H1 (cell line): ENCODE results near the gene PDE4C. TPM values are rescaled to one million over a fixed set of nuclear protein-coding genes. Genes with fewer than 3 reads are reported as not detected.

Experiments used
- CTCF ChIA-PET: fragments of 300-600 bp; sonication (Branson Sonifier 250); formaldehyde crosslinking; loops from one replicate; lab custom pipeline; 2021; ENCODE audit not compliant: partially characterized antibody; lab: Charles Lee
- POLR2A ChIA-PET: fragments of 300-600 bp; sonication (Branson Sonifier 250); formaldehyde crosslinking; loops from one replicate; lab custom pipeline; 2021; ENCODE audit warnings: inconsistent platforms; ENCODE audit not compliant: partially characterized antibody; lab: Charles Lee
- DNase-seq, 2 experiments: peaks; one replicate each; pipeline versions ENCODE4 v3.0.0 to v3.0.0-alpha.2; 2010 to 2022; ENCODE audit warnings: low spot score in 2 of 2, low read depth in 1 of 2, mixed read lengths in 1 of 2
- FAIRE-seq: peaks from 2 replicates; lab custom pipeline; 2011; peaks lifted over from hg19 to GRCh38; lab: Jason Lieb, UNC
- H2AFZ ChIP-seq: 2 replicates; pipeline ENCODE4 v1.8.1; 2012; ENCODE audit warnings: low read length, inconsistent platforms
- H2AK5ac ChIP-seq: 2 replicates; pipeline ENCODE4 v1.6.1; 2013; ENCODE audit warnings: low read depth, low read length
- H2BK120ac ChIP-seq: replicated peaks from 2 replicates; pipeline ENCODE3; 2013; ENCODE audit warnings: low read depth, low read length, inconsistent platforms
- H2BK12ac ChIP-seq: 2 replicates; pipeline ENCODE4 v1.6.1; 2013; ENCODE audit warnings: low read depth, low read length
- H2BK15ac ChIP-seq: 2 replicates; pipeline ENCODE4 v1.6.1; 2013; ENCODE audit warnings: low read length
- H2BK20ac ChIP-seq: 2 replicates; pipeline ENCODE4 v1.6.1; 2013; ENCODE audit warnings: low read length
- H2BK5ac ChIP-seq: 2 replicates; pipeline ENCODE4 v1.6.1; 2013; ENCODE audit warnings: low read depth, low read length
- H3K14ac ChIP-seq: 2 replicates; pipeline ENCODE4 v1.6.1; 2013; ENCODE audit warnings: inconsistent platforms; ENCODE audit not compliant: insufficient read length
- H3K18ac ChIP-seq: 2 replicates; pipeline ENCODE4 v1.6.1; 2013; ENCODE audit warnings: low read length; ENCODE audit errors: extremely low read depth
- H3K23ac ChIP-seq: 2 replicates; pipeline ENCODE4 v1.6.1; 2013; ENCODE audit warnings: inconsistent platforms; ENCODE audit not compliant: insufficient read length
- H3K23me2 ChIP-seq: 2 replicates; pipeline ENCODE4 v1.6.1; 2013; ENCODE audit warnings: low read depth, low read length
- H3K27ac ChIP-seq: 2 replicates; pipeline ENCODE4 v1.6.1; 2011; ENCODE audit warnings: low read depth, low read length, inconsistent platforms
- H3K27me3 ChIP-seq, 4 experiments: replicated peaks in 1 of 4; 1 replicate in 1 of 4; 2 replicates in 3 of 4; pipeline versions ENCODE4 v1.6.1 to v1.8.1; 2011 to 2013; ENCODE audit warnings: low read length in 3 of 4, mild to moderate bottlenecking in 3 of 4, inconsistent platforms in 2 of 4, mixed read lengths in 2 of 4, moderate library complexity in 1 of 4; ENCODE audit not compliant: control insufficient read depth in 3 of 4, insufficient read depth in 3 of 4; ENCODE audit errors: extremely low read depth in 1 of 4
- H3K36me3 ChIP-seq, 4 experiments: 2 replicates each; pipeline versions ENCODE4 v1.6.1 to v1.8.1; 2011 to 2013; ENCODE audit warnings: mild to moderate bottlenecking in 4 of 4, low read length in 3 of 4, moderate library complexity in 2 of 4, control low read depth in 1 of 4, inconsistent platforms in 1 of 4; ENCODE audit not compliant: insufficient read depth in 4 of 4, control insufficient read depth in 2 of 4
- H3K4ac ChIP-seq: replicated peaks from 2 replicates; pipeline ENCODE3; 2013; ENCODE audit warnings: low read length, low read depth, mixed read lengths, inconsistent platforms; ENCODE audit not compliant: insufficient read length
- H3K4me1 ChIP-seq, 4 experiments: replicated peaks in 1 of 4; 1 replicate in 1 of 4; 2 replicates in 3 of 4; pipeline versions ENCODE4 v1.6.1 to v1.8.1; 2011 to 2013; ENCODE audit warnings: low read length in 3 of 4, inconsistent platforms in 2 of 4, mixed read lengths in 1 of 4; ENCODE audit not compliant: insufficient read depth in 4 of 4, control insufficient read depth in 3 of 4
- H3K4me2 ChIP-seq, 2 experiments: 2 replicates each; pipeline versions ENCODE4 v1.6.1 to v1.8.1; 2011 to 2013; ENCODE audit warnings: low read depth in 2 of 2, low read length in 2 of 2, control low read depth in 1 of 2, inconsistent platforms in 1 of 2, mild to moderate bottlenecking in 1 of 2; ENCODE audit not compliant: insufficient read depth in 1 of 2
- H3K4me3 ChIP-seq, 4 experiments: fragments of 200-600, 300-600 bp in 1 of 4; sonication (generic), shearing (Covaris generic), sonication (Bioruptor Twin) in 1 of 4; 2 replicates each; pipeline versions ENCODE4 v1.5.1 to v1.8.1; 2011 to 2016; ENCODE audit warnings: low read length in 4 of 4, low read depth in 3 of 4, control low read depth in 2 of 4, inconsistent platforms in 2 of 4, mild to moderate bottlenecking in 2 of 4, mixed read lengths in 1 of 4, moderate library complexity in 1 of 4; ENCODE audit not compliant: insufficient read depth in 2 of 4; ENCODE audit errors: extremely low read depth in 1 of 4
- H3K56ac ChIP-seq: replicated peaks from 2 replicates; pipeline ENCODE3; 2013; ENCODE audit warnings: low read depth, mild to moderate bottlenecking, mixed read lengths, low read length, inconsistent platforms; ENCODE audit not compliant: insufficient read length
- H3K79me1 ChIP-seq: 2 replicates; pipeline ENCODE4 v1.6.1; 2013; ENCODE audit warnings: low read depth, low read length, control low read depth
- H3K79me2 ChIP-seq, 2 experiments: 2 replicates each; pipeline versions ENCODE4 v1.6.1 to v1.8.1; 2012 to 2013; ENCODE audit warnings: low read length in 2 of 2, mild to moderate bottlenecking in 2 of 2, inconsistent platforms in 1 of 2; ENCODE audit not compliant: insufficient read depth in 2 of 2, control insufficient read depth in 1 of 2
- H3K9ac ChIP-seq, 4 experiments: replicated peaks in 1 of 4; 1 replicate in 1 of 4; 2 replicates in 3 of 4; pipeline versions ENCODE4 v1.6.1 to v1.8.1; 2011 to 2013; ENCODE audit warnings: low read depth in 3 of 4, low read length in 3 of 4, control low read depth in 2 of 4, mild to moderate bottlenecking in 2 of 4, moderate library complexity in 2 of 4, inconsistent platforms in 1 of 4; ENCODE audit errors: extremely low read depth in 1 of 4
- H3K9me3 ChIP-seq, 2 experiments: 2 replicates each; pipeline versions ENCODE4 v1.6.1 to v1.8.1; 2012 to 2013; ENCODE audit warnings: mild to moderate bottlenecking in 2 of 2, moderate library complexity in 2 of 2, control low read depth in 1 of 2, inconsistent platforms in 1 of 2, low read depth in 1 of 2, low read length in 1 of 2, mixed read lengths in 1 of 2; ENCODE audit not compliant: insufficient read depth in 2 of 2
- H4K20me1 ChIP-seq, 2 experiments: replicated peaks in 1 of 2; 2 replicates each; pipeline versions ENCODE3 to v1.8.1; 2011 to 2013; ENCODE audit warnings: inconsistent platforms in 2 of 2, low read length in 2 of 2, mild to moderate bottlenecking in 1 of 2; ENCODE audit not compliant: insufficient read depth in 2 of 2, control insufficient read depth in 1 of 2
- H4K5ac ChIP-seq: 2 replicates; pipeline ENCODE4 v1.6.1; 2013; ENCODE audit warnings: low read length, low read depth, mixed read lengths, inconsistent platforms; ENCODE audit not compliant: insufficient read length
- H4K8ac ChIP-seq: 2 replicates; pipeline ENCODE4 v1.8.0; 2013; ENCODE audit warnings: mild to moderate bottlenecking, moderate library complexity, low read length, inconsistent platforms; ENCODE audit not compliant: insufficient read depth; ENCODE audit errors: extremely low read depth
- H4K91ac ChIP-seq: replicated peaks from 2 replicates; pipeline ENCODE3; 2013; ENCODE audit warnings: low read length, mixed read lengths, inconsistent platforms; ENCODE audit not compliant: insufficient read length
- ASH2L ChIP-seq: fragments of 200-600, 300-600 bp; sonication (generic); IDR thresholded peaks from one replicate; pipeline ENCODE4 v1.7.1; 2017; ENCODE audit warnings: low read length
- CTCF ChIP-seq, 3 experiments: IDR thresholded peaks; 1 replicate in 2 of 3; 2 replicates in 1 of 3; pipeline versions ENCODE4 v1.5.1 to v1.6.1; 2011; ENCODE audit warnings: low read length in 3 of 3, mild to moderate bottlenecking in 3 of 3, inconsistent platforms in 2 of 3, low read depth in 1 of 3, moderate library complexity in 1 of 3; ENCODE audit not compliant: insufficient read depth in 1 of 3; ENCODE audit errors: control extremely low read depth in 1 of 3
- E2F6 ChIP-seq: IDR thresholded peaks from 2 replicates; pipeline ENCODE4 v1.6.1; 2012; ENCODE audit warnings: inconsistent platforms
- FOSL1 ChIP-seq: IDR thresholded peaks from 2 replicates; pipeline ENCODE4 v1.6.1; 2011; ENCODE audit warnings: mild to moderate bottlenecking, low read depth, low read length, moderate library complexity; ENCODE audit not compliant: insufficient read depth
- GABPA ChIP-seq: IDR thresholded peaks from 2 replicates; pipeline ENCODE4 v1.6.1; 2011; ENCODE audit warnings: mild to moderate bottlenecking, low read length, moderate library complexity, borderline replicate concordance; ENCODE audit not compliant: insufficient read depth
- NANOG ChIP-seq: IDR thresholded peaks from 2 replicates; pipeline ENCODE4 v1.6.1; 2011; ENCODE audit warnings: low read length, low read depth, mild to moderate bottlenecking, inconsistent platforms; ENCODE audit not compliant: insufficient read depth, poor library complexity, severe bottlenecking
- TAF1 ChIP-seq: IDR thresholded peaks from 2 replicates; pipeline ENCODE4 v1.6.1; 2011; ENCODE audit warnings: mild to moderate bottlenecking, low read depth, low read length
- USF2 ChIP-seq: IDR thresholded peaks from 2 replicates; pipeline ENCODE4 v1.6.1; 2011; ENCODE audit warnings: low read length, improper control_type of control experiment
- WGBS, 2 experiments: shearing (Covaris generic) in 1 of 2; methylation state at CpG; one replicate each; pipeline versions ENCODE4 v1.1.6 to v1.1.7; 2013 to 2015; ENCODE audit warnings: low lambda C conversion rate in 2 of 2, mixed read lengths in 2 of 2, inconsistent platforms in 1 of 2, low coverage in 1 of 2, missing lambda C conversion rate in 1 of 2; ENCODE audit not compliant: insufficient replicate concordance in 2 of 2, insufficient coverage in 1 of 2, insufficient read length in 1 of 2; ENCODE audit errors: extremely low coverage in 1 of 2, missing lambda C conversion rate in 1 of 2; 5-methylcytosine and 5-hydroxymethylcytosine counted together
- polyA plus RNA-seq, 7 experiments: library from polyadenylated mRNA; depleted of rRNA in 3 of 7; stranded (reverse) in 5 of 7; unstranded in 2 of 7; fragments of >200 nt in 5 of 7; fragments of 200-250 nt in 2 of 7; gene quantifications; 1 replicate in 5 of 7; 2 replicates in 1 of 7; 4 replicates in 1 of 7; pipeline versions ENCODE4 v1.2.1 to v1.2.3, GENCODE V29; 2011 to 2013; ENCODE audit warnings: missing spikeins in 2 of 7, mixed read lengths in 2 of 7
- total RNA-seq: library from RNA; stranded (reverse); fragmentation: NEBNext Ultra II Directional; extraction: Animal tissue kit (Norgen Biotek cat#: 25700); gene quantifications from 2 replicates; pipeline ENCODE4 v1.2.1, GENCODE V29; 2021

PDE4C gene
- total and polyA plus RNA-seq, 2 of the 8 experiments (the other 6 are each of a cell fraction or from before 2014, with no cell fraction given): 2.7 to 3.1 TPM

- POLR2A ChIA-PET: interaction anchor here (0.6 to 5.8 kb wide), 9 partner anchors 9 to 196 kb away, joined by 3 to 38 read pairs (median 4); partner anchors contain the start of genes IFI30 and JUND
- no peak overlapping the region for H2BK12ac ChIP-seq
- peaks cover 0 to 4% of the 10 kb centered on the region in 2 experiments; a peak in 1 of 4 replicates for H3K79me2 ChIP-seq
- no peak overlapping the region for H2BK120ac ChIP-seq
- H3K79me1 ChIP-seq: peaks cover 6% of the 10 kb centered on the region; the same call in 1 of the 2 replicates
- H2AK5ac ChIP-seq: no peak overlapping the region
- H3K9me3 ChIP-seq: no peaks in the 10 kb centered on the region
- H3K4me2 ChIP-seq: peak overlapping the region in 1 of 2 experiments; percentile 93; a peak in 1 of 4 replicates
- H3K27me3 ChIP-seq: no peaks in the 10 kb centered on the region
- H3K4me3 ChIP-seq: no peak overlapping the region
- no peak overlapping the region for H2AFZ ChIP-seq
- no peak overlapping the region for H3K4ac ChIP-seq
- no peak overlapping the region for H3K27ac ChIP-seq
- no peak overlapping the region for H2BK20ac ChIP-seq
- H3K18ac ChIP-seq: no peak overlapping the region
- H4K8ac ChIP-seq: no peak overlapping the region
- CTCF ChIA-PET: interaction anchor here (0.6 to 2.8 kb wide), 22 partner anchors 9 to 253 kb away, joined by 3 to 20 read pairs (median 4); partner anchors contain the start of genes IFI30, JUND and RAB3A
- peak overlapping the region in 1 of 4 experiments; percentile 21; a peak in 1 of 7 replicates for H3K9ac ChIP-seq
- no peak overlapping the region for H3K56ac ChIP-seq
- H3K36me3 ChIP-seq: peaks cover 0 to 11% (median 6%) of the 10 kb centered on the region in 4 experiments; a peak in 5 of 8 replicates
- 88% methylated on average over 5 of the region's 5 CpGs; no CpG with 5 or more reads in 1 of the 2 experiments for WGBS, 2 experiments
- no peak overlapping the region for H3K14ac ChIP-seq
- no peak overlapping the region for H4K91ac ChIP-seq
- H4K20me1 ChIP-seq: peaks cover 3 to 18% of the 10 kb centered on the region in 2 experiments
- FAIRE-seq (no peak), DNase-seq (no peak)
- peaks cover 10% of the 10 kb centered on the region for H3K23me2 ChIP-seq
- H3K4me1 ChIP-seq: peaks cover 5 to 12% (median 8%) of the 10 kb centered on the region in 4 experiments
- no peak overlapping the region for H4K5ac ChIP-seq
- no peak overlapping the region for H3K23ac ChIP-seq
- H2BK15ac ChIP-seq: no peak overlapping the region
- H2BK5ac ChIP-seq: no peak overlapping the region
- no peak for TF ChIP-seq USF2
- no peak for TF ChIP-seq TAF1
- no peak for TF ChIP-seq GABPA
- TF ChIP-seq CTCF (IDR thresholded peaks at IDR 0.05; ENCODE audit: control extremely low read depth in 1 of 3, insufficient read depth in 1 of 3, low read depth in 1 of 3, low read length in 3 of 3): no peak
- no peak for TF ChIP-seq E2F6
- TF ChIP-seq ASH2L: no peak
- no peak for TF ChIP-seq NANOG
- no peak for TF ChIP-seq FOSL1
These were observed 34.6 kb downstream of the PDE4C start for GRCh38 chr19:18191640-18192062.
